Neural cell (in vitro differentiated cells): ENCODE data around the gene FARP2. TPM values are rescaled to one million over a fixed set of nuclear protein-coding genes. Genes with fewer than 3 reads are reported as not detected.

Source experiments
- H2AFZ ChIP-seq: fragments of 200-600, 300-800 bp; sonication (generic), shearing (Covaris generic); 2 replicates; pipeline ENCODE4 v1.6.0; 2014; ENCODE audit warnings: low read depth, mild to moderate bottlenecking, antibody characterized with exemption, low read length, moderate library complexity
- H3F3A ChIP-seq: fragments of 200-600 bp; shearing (Covaris generic); 2 replicates; pipeline ENCODE4 v1.6.1; 2016; ENCODE audit warnings: mild to moderate bottlenecking, moderate library complexity, mixed read lengths, antibody characterized with exemption, low read length; ENCODE audit not compliant: insufficient read depth, poor library complexity, severe bottlenecking
- H3K27ac ChIP-seq: fragments of 200-600, 300-800 bp; sonication (generic), shearing (Covaris generic); 2 replicates; pipeline ENCODE4 v1.5.1; 2014; ENCODE audit warnings: mild to moderate bottlenecking, low read length, moderate library complexity
- H3K27me3 ChIP-seq: fragments of 300-800, 200-600 bp; sonication (generic), shearing (Covaris generic); 2 replicates; pipeline ENCODE4 v1.6.0; 2014; ENCODE audit warnings: mild to moderate bottlenecking, low read depth, low read length, moderate library complexity; ENCODE audit not compliant: insufficient read depth
- H3K36me3 ChIP-seq: fragments of 300-800, 200-600 bp; sonication (generic), shearing (Covaris generic); 2 replicates; pipeline ENCODE4 v1.5.1; 2014; ENCODE audit warnings: mild to moderate bottlenecking, antibody characterized with exemption, low read length, moderate library complexity; ENCODE audit not compliant: insufficient read depth
- H3K4me2 ChIP-seq: fragments of 300-800, 200-600 bp; sonication (generic), shearing (Covaris generic); 2 replicates; pipeline ENCODE4 v1.6.0; 2014; ENCODE audit warnings: mild to moderate bottlenecking, low read length
- H3K4me3 ChIP-seq: fragments of 300-800, 200-600 bp; sonication (generic), shearing (Covaris generic); 2 replicates; pipeline ENCODE4 v1.5.1; 2014; ENCODE audit warnings: mild to moderate bottlenecking, low read length, moderate library complexity
- H3K79me2 ChIP-seq: fragments of 200-600 bp; shearing (Covaris generic); replicated peaks from 2 replicates; pipeline ENCODE4 v1.6.0; 2014; ENCODE audit warnings: mild to moderate bottlenecking, low read length, moderate library complexity; ENCODE audit not compliant: insufficient read depth
- H3K9ac ChIP-seq: fragments of 300-800, 200-600 bp; sonication (generic), shearing (Covaris generic); 2 replicates; pipeline ENCODE4 v1.6.1; 2016; ENCODE audit warnings: mild to moderate bottlenecking, low read length, mixed read lengths
- H3K9me2 ChIP-seq: fragments of 200-600 bp; shearing (Covaris generic); 2 replicates; pipeline ENCODE4 v1.6.1; 2016; ENCODE audit warnings: mild to moderate bottlenecking, low read length, mixed read lengths; ENCODE audit not compliant: insufficient read depth
- H3K9me3 ChIP-seq: fragments of 200-600, 300-800 bp; sonication (generic), shearing (Covaris generic); 2 replicates; pipeline ENCODE4 v1.6.1; 2016; ENCODE audit warnings: mild to moderate bottlenecking, mixed run types, low read length, moderate library complexity, mixed read lengths
- H4K20me1 ChIP-seq: fragments of 200-600 bp; shearing (Covaris generic); 2 replicates; pipeline ENCODE4 v1.6.1; 2016; ENCODE audit warnings: mild to moderate bottlenecking, mixed run types; ENCODE audit not compliant: insufficient read depth
- CTCF ChIP-seq: fragments of 450-650 bp; IDR thresholded peaks from 2 replicates; pipeline ENCODE4 v1.5.1; 2014; ENCODE audit warnings: antibody characterized with exemption, mild to moderate bottlenecking, moderate library complexity; ENCODE audit not compliant: poor library complexity, severe bottlenecking
- EP300 ChIP-seq: fragments of 450-650 bp; conservative IDR thresholded peaks from 2 replicates; pipeline ENCODE4 v1.6.1; 2014; ENCODE audit warnings: antibody characterized with exemption, mild to moderate bottlenecking, moderate library complexity; ENCODE audit not compliant: poor library complexity, severe bottlenecking
- EZH2 ChIP-seq: fragments of 200-600, 300-800 bp; shearing (Covaris generic), sonication (generic); IDR thresholded peaks from 2 replicates; pipeline ENCODE4 v1.6.1; 2014; ENCODE audit warnings: antibody characterized with exemption, low read length, borderline replicate concordance, mild to moderate bottlenecking; ENCODE audit not compliant: insufficient read depth, poor library complexity, severe bottlenecking
- MXI1 ChIP-seq: fragments of 450-650 bp; conservative IDR thresholded peaks from 2 replicates; pipeline ENCODE4 v1.6.1; 2014; ENCODE audit warnings: antibody characterized with exemption, mild to moderate bottlenecking; ENCODE audit not compliant: poor library complexity, severe bottlenecking
- POLR2AphosphoS5 ChIP-seq: IDR thresholded peaks from 2 replicates; pipeline ENCODE4 v1.6.1; 2012
- RAD21 ChIP-seq: fragments of 450-650 bp; conservative IDR thresholded peaks from 2 replicates; pipeline ENCODE4 v1.6.1; 2014; ENCODE audit warnings: antibody characterized with exemption, mild to moderate bottlenecking, moderate library complexity
- SMC3 ChIP-seq: fragments of 450-650 bp; conservative IDR thresholded peaks from 2 replicates; pipeline ENCODE4 v1.6.1; 2014; ENCODE audit warnings: antibody characterized with exemption, mild to moderate bottlenecking, moderate library complexity; ENCODE audit not compliant: poor library complexity
- TAF1 ChIP-seq: IDR thresholded peaks from 2 replicates; pipeline ENCODE4 v1.6.1; 2012; ENCODE audit warnings: low read depth
- polyA plus RNA-seq: library from polyadenylated mRNA; depleted of rRNA; stranded (reverse); fragments of >200 nt; gene quantifications from 2 replicates; pipeline ENCODE4 v1.2.3, GENCODE V29; 2014
- TF ChIP-seq, protein P1 (sequence below): IDR thresholded peaks from 2 replicates; pipeline ENCODE4 v1.6.1; 2012; ENCODE audit warnings: borderline replicate concordance

FARP2 gene
- polyA plus RNA-seq, 1 donor from 2014 or later: 13.3 TPM

GRCh38 chr2:241463276-241464135, 107.4 kb downstream of the FARP2 start:
- H3K36me3 ChIP-seq: no peaks in the 10 kb centered on the region
- no peak overlapping the region for H3K9ac ChIP-seq
- H3F3A ChIP-seq: no peaks in the 10 kb centered on the region
- no peaks in the 10 kb centered on the region for H3K27me3 ChIP-seq
- no peak overlapping the region for H3K27ac ChIP-seq
- H3K4me3 ChIP-seq: no peak overlapping the region
- H2AFZ ChIP-seq: no peak overlapping the region
- H4K20me1 ChIP-seq: no peaks in the 10 kb centered on the region
- H3K79me2 ChIP-seq: no peaks in the 10 kb centered on the region
- H3K9me2 ChIP-seq: no peaks in the 10 kb centered on the region
- H3K9me3 ChIP-seq: no peaks in the 10 kb centered on the region
- H3K4me2 ChIP-seq: no peak overlapping the region
- no peak for TF ChIP-seq EZH2
- no peak for TF ChIP-seq CTCF
- TF ChIP-seq, protein P1, sequence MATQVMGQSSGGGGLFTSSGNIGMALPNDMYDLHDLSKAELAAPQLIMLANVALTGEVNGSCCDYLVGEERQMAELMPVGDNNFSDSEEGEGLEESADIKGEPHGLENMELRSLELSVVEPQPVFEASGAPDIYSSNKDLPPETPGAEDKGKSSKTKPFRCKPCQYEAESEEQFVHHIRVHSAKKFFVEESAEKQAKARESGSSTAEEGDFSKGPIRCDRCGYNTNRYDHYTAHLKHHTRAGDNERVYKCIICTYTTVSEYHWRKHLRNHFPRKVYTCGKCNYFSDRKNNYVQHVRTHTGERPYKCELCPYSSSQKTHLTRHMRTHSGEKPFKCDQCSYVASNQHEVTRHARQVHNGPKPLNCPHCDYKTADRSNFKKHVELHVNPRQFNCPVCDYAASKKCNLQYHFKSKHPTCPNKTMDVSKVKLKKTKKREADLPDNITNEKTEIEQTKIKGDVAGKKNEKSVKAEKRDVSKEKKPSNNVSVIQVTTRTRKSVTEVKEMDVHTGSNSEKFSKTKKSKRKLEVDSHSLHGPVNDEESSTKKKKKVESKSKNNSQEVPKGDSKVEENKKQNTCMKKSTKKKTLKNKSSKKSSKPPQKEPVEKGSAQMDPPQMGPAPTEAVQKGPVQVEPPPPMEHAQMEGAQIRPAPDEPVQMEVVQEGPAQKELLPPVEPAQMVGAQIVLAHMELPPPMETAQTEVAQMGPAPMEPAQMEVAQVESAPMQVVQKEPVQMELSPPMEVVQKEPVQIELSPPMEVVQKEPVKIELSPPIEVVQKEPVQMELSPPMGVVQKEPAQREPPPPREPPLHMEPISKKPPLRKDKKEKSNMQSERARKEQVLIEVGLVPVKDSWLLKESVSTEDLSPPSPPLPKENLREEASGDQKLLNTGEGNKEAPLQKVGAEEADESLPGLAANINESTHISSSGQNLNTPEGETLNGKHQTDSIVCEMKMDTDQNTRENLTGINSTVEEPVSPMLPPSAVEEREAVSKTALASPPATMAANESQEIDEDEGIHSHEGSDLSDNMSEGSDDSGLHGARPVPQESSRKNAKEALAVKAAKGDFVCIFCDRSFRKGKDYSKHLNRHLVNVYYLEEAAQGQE: no peak
- TF ChIP-seq SMC3: no peak
- no peak for TF ChIP-seq EP300
- TF ChIP-seq RAD21: no peak
- TF ChIP-seq POLR2AphosphoS5: no peak
- TF ChIP-seq MXI1: no peak
- TF ChIP-seq TAF1: no peak

GRCh38 chr2:241465543-241465942, 109.5 kb downstream of the FARP2 start:
- no peak overlapping the region for H3K27ac ChIP-seq
- no peak overlapping the region for H3K9ac ChIP-seq
- H4K20me1 ChIP-seq: no peaks in the 10 kb centered on the region
- no peaks in the 10 kb centered on the region for H3F3A ChIP-seq
- no peak overlapping the region for H3K4me3 ChIP-seq
- no peaks in the 10 kb centered on the region for H3K27me3 ChIP-seq
- no peak overlapping the region for H3K4me2 ChIP-seq
- no peaks in the 10 kb centered on the region for H3K79me2 ChIP-seq
- H3K36me3 ChIP-seq: no peaks in the 10 kb centered on the region
- TF ChIP-seq SMC3: no peak
- no peak for TF ChIP-seq MXI1
- no peak for TF ChIP-seq EZH2
- TF ChIP-seq POLR2AphosphoS5: no peak
- TF ChIP-seq, protein P1: no peak
- TF ChIP-seq EP300: no peak
- no peak for TF ChIP-seq CTCF
- no peak for TF ChIP-seq TAF1
- no peak for TF ChIP-seq RAD21
- no peaks in the 10 kb centered on the region for H3K9me3 ChIP-seq
- H2AFZ ChIP-seq: no peak overlapping the region
- no peaks in the 10 kb centered on the region for H3K9me2 ChIP-seq
